ENCODE results near the gene SLC4A2.
"Not testable (repeated sequence)": the region's sequence is repeated elsewhere in the genome, so short reads cannot be mapped to it uniquely, and the experiment has no call there.

Gene SLC4A2

GRCh38 chr7:151011097-151011409, 48.3 kb upstream of the SLC4A2 start:
- Histone ChIP-seq H3K27ac (ENCODE audit: extremely low read depth, low read depth, low read length) (no peak overlapping the region), H3K4me1 (ENCODE audit: control insufficient read depth, insufficient read depth, low read length) (no peaks in the 10 kb centered on the region), H3K36me3 (ENCODE audit: control insufficient read depth in 2 of 2, insufficient read depth in 1 of 2, low read length in 2 of 2) (no peaks in the 10 kb centered on the region), H3K9me3 (ENCODE audit: control insufficient read depth, insufficient read depth, low read depth, low read length) (no peaks in the 10 kb centered on the region), H3K4me3 (ENCODE audit: low read depth, low read length) (no peak overlapping the region)
- TF ChIP-seq SCRT2 (tag by site-specific recombination; IDR thresholded peaks at IDR 0.05) (no peak), ZNF48 (tag by site-specific recombination; IDR thresholded peaks at IDR 0.05) (no peak), ZNF175 (tag by site-specific recombination; IDR thresholded peaks at IDR 0.05) (no peak), KLF9 (tag by site-specific recombination; IDR thresholded peaks at IDR 0.05; ENCODE audit: low read depth) (no peak), BCL6B (tag by site-specific recombination; IDR thresholded peaks at IDR 0.05) (no peak)
- ChIA-PET CTCF (interaction anchor here (0.6 to 2.9 kb wide), 14 partner anchors 8 to 158 kb away, joined by 3 to 27 read pairs (median 4); partner anchors contain the start of gene ATG9B), POLR2A (interaction anchor here (1.3 kb wide), 1 partner anchor 17 kb away, joined by 6 read pairs; the partner anchor contains the start of gene ABCB8)

GRCh38 chr7:151011616-151012015, 47.8 kb upstream of the SLC4A2 start:
- H3K36me3 ChIP-seq (ENCODE audit: control insufficient read depth in 2 of 2, insufficient read depth in 1 of 2, low read length in 2 of 2); H3K27ac ChIP-seq (ENCODE audit: extremely low read depth, low read depth, low read length); H3K4me3 ChIP-seq (ENCODE audit: low read depth, low read length); H3K9me3 ChIP-seq (ENCODE audit: control insufficient read depth, insufficient read depth, low read depth, low read length); H3K4me1 ChIP-seq (ENCODE audit: control insufficient read depth, insufficient read depth, low read length): not testable (repeated sequence)
- ChIA-PET CTCF (interaction anchor here (0.7 to 2.9 kb wide), 13 partner anchors 8 to 158 kb away, joined by 3 to 27 read pairs (median 4); partner anchors contain the start of gene ATG9B), POLR2A (interaction anchor here (0.7 to 1.3 kb wide), 2 partner anchors 17 to 208 kb away, joined by 3 to 6 read pairs; partner anchors contain the start of gene ABCB8)

- no peak for TF ChIP-seq ZNF747 (tag by site-specific recombination; IDR thresholded peaks at IDR 0.05)
- TF ChIP-seq ZNF221 (tag by site-specific recombination; IDR thresholded peaks at IDR 0.05; ENCODE audit: borderline replicate concordance): no peak
- no peak for TF ChIP-seq ZNF791 (tag by site-specific recombination; IDR thresholded peaks at IDR 0.05)
- no peak for TF ChIP-seq ZNF768 (tag by site-specific recombination; IDR thresholded peaks at IDR 0.05)
- TF ChIP-seq ZNF76 (tag by site-specific recombination; IDR thresholded peaks at IDR 0.05; ENCODE audit: borderline replicate concordance, low read depth): no peak
- no peak for TF ChIP-seq ZNF433 (tag by site-specific recombination; IDR thresholded peaks at IDR 0.05; ENCODE audit: low read depth)
- no peak for TF ChIP-seq ZNF785 (tag by site-specific recombination; IDR thresholded peaks at IDR 0.05)
- no peak for TF ChIP-seq ZNF140 (tag by site-specific recombination; IDR thresholded peaks at IDR 0.05)
- TF ChIP-seq HOXC10 (CRISPR knock-in tag; IDR thresholded peaks at IDR 0.05): no peak
- peak; percentile 43; the same call in 1 of the 2 replicates for TF ChIP-seq ZNF335 (tag by site-specific recombination; conservative IDR thresholded peaks at IDR 0.05)
- no peak for TF ChIP-seq ZNF2 (tag by site-specific recombination; IDR thresholded peaks at IDR 0.05)
- no peak for TF ChIP-seq ZNF184 (tag by site-specific recombination; IDR thresholded peaks at IDR 0.05)
- peak; percentile 50; the same call in 1 of the 2 replicates for TF ChIP-seq ZNF223 (tag by site-specific recombination; IDR thresholded peaks at IDR 0.05)
- TF ChIP-seq ZNF645 (tag by site-specific recombination; IDR thresholded peaks at IDR 0.05): no peak
- TF ChIP-seq ZSCAN23 (tag by site-specific recombination; IDR thresholded peaks at IDR 0.05): no peak
- no peak for TF ChIP-seq ZNF311 (tag by site-specific recombination; IDR thresholded peaks at IDR 0.05; ENCODE audit: borderline replicate concordance)
- TF ChIP-seq ZNF138 (tag by site-specific recombination; IDR thresholded peaks at IDR 0.05; ENCODE audit: borderline replicate concordance): no peak
- TF ChIP-seq ZNF624 (tag by site-specific recombination; IDR thresholded peaks at IDR 0.05): no peak
- H3K4me1 ChIP-seq (ENCODE audit: control insufficient read depth, insufficient read depth, low read length): no peaks in the 10 kb centered on the region
- H3K4me3 ChIP-seq (ENCODE audit: low read depth, low read length): no peak overlapping the region
- H3K9me3 ChIP-seq (ENCODE audit: control insufficient read depth, insufficient read depth, low read depth, low read length): no peaks in the 10 kb centered on the region
- ChIA-PET CTCF (interaction anchor here (0.6 to 2.9 kb wide), 17 partner anchors 7 to 232 kb away, joined by 3 to 27 read pairs (median 4); partner anchors contain the start of genes ATG9B and CDK5), POLR2A (interaction anchor here (0.6 to 1.0 kb wide), 3 partner anchors 46 to 207 kb away, joined by 3 read pairs; partner anchors contain the start of gene CDK5)
- H3K27ac ChIP-seq (ENCODE audit: extremely low read depth, low read depth, low read length): no peak overlapping the region
- no peaks in the 10 kb centered on the region for H3K36me3 ChIP-seq (ENCODE audit: control insufficient read depth in 2 of 2, insufficient read depth in 1 of 2, low read length in 2 of 2)
Measured at GRCh38 chr7:151012031-151012692, 47.2 kb upstream of the SLC4A2 start.
